LNCAP (cell line): ENCODE measurements around the gene NUP214.

ENCODE experiments used
- TF ChIP-seq, protein P1 (sequence below): fragments of 450-650 bp; IDR thresholded peaks from 2 replicates; pipeline ENCODE4 v1.5.1; 2017; ENCODE audit warnings: mild to moderate bottlenecking

NUP214 gene

DNA sequence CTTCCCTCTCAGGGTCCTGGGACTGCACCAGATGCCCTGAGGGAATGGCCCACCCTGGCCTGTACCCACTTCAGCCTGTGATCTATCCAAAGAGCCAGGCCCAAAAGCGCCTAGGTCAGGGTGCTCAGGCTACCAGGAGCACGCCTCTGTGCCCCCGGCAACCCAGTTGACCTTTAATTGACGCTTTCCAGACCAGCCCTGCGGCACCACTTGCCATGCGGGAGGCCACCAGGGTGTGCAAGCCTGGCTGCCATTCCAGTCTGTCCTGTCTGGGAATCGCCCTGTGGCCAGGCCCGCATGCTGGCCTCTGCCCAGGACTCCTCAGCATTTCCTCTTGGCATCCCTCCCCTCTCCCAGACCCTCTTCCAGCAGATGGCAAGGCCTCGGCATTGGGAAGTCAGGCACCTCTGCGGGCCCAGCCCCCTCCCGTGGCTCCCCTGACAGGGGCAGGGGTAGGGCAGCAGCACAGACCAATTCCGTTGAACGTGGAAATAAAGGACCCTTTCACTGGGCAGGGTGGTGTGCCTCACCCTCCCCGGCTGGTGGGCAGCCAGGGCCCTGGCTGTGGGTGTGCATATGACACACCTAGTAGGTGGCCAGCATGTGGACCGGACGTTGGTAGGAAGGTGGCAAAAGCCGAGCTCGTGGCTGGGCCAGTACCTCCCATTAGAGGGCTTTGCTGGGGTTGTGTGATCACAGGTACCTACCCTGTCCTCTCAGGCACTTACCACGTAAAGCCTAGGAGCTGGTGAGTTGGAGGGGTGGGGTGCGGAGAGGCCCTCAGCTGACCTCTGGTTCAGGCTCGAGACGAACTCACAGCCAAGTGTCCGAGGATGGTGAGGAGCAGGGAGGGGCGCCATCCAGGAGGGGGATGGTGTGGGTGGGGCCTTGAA is 32.6 kb upstream of the NUP214 start:
- TF ChIP-seq, protein P1, sequence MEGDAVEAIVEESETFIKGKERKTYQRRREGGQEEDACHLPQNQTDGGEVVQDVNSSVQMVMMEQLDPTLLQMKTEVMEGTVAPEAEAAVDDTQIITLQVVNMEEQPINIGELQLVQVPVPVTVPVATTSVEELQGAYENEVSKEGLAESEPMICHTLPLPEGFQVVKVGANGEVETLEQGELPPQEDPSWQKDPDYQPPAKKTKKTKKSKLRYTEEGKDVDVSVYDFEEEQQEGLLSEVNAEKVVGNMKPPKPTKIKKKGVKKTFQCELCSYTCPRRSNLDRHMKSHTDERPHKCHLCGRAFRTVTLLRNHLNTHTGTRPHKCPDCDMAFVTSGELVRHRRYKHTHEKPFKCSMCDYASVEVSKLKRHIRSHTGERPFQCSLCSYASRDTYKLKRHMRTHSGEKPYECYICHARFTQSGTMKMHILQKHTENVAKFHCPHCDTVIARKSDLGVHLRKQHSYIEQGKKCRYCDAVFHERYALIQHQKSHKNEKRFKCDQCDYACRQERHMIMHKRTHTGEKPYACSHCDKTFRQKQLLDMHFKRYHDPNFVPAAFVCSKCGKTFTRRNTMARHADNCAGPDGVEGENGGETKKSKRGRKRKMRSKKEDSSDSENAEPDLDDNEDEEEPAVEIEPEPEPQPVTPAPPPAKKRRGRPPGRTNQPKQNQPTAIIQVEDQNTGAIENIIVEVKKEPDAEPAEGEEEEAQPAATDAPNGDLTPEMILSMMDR: no peak

DNA sequence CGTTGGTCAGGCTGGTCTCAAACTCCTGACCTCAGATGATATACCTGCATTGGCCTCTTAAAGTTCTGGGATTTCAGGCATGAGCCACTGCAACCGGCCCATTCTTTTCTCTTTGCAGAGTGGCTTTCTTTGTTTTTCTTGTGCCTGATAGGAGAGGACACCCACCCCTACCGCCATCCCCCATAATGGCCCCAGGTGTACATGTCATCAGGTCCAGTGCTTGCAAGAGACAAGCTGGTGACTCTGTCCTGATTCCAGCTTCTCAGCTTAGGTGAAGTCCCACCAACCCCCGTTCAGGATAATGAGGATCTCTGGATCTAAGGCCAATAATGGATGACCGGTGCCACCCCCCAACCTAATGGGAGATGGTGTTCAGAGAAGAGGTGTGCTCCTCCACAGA is 31.4 kb upstream of the NUP214 start:
- TF ChIP-seq, protein P1: no peak

DNA sequence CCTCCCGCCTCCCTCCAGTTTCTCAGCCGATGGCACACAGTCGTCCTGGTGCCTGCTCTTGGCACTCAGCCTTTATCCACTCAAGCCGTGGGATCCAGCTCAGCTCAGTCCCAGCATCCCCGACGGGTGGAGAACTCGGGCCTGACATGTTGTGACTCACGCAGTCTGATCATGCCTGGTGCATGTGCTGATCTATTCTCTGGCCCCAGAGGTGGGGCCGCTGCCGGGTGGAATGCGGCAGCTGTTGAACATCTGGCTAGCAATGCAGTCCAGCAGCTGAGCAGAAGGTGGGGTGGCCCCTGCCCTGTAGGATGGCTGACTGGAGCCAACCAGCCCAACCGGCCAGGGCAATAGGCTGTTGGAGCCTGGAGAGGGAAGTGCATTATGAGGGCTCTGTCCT is 30.8 kb upstream of the NUP214 start:
- TF ChIP-seq, protein P1: no peak

DNA sequence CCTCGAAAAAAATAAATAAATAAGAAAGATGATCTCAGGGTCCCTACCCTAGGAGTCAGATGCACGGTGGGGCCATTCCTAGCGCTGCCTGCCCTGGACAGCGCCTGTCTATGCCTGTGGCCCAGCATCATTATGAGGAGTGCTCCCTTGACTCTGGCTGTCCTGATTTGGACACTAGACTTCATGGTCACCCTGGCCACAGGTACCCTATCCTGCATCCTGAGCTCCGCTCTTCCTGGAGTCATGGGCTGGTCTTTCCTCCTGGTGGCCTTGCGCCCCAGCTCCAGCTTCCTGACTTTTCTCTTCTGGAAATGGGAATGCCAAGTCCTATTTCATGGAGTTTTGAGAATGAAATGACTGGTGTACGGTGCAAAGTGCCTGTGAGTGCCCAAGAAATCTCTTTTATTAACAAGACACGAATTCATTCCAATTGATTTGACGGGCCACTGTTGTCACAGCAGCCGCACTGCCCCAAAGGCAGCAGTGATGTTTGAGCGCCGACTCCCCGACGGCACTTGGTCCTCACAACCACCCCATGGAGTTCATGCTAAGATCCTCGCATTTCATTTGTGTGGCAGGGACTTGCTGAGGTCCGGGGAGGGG is 29.6 kb upstream of the NUP214 start:
- TF ChIP-seq, protein P1: no peak

DNA sequence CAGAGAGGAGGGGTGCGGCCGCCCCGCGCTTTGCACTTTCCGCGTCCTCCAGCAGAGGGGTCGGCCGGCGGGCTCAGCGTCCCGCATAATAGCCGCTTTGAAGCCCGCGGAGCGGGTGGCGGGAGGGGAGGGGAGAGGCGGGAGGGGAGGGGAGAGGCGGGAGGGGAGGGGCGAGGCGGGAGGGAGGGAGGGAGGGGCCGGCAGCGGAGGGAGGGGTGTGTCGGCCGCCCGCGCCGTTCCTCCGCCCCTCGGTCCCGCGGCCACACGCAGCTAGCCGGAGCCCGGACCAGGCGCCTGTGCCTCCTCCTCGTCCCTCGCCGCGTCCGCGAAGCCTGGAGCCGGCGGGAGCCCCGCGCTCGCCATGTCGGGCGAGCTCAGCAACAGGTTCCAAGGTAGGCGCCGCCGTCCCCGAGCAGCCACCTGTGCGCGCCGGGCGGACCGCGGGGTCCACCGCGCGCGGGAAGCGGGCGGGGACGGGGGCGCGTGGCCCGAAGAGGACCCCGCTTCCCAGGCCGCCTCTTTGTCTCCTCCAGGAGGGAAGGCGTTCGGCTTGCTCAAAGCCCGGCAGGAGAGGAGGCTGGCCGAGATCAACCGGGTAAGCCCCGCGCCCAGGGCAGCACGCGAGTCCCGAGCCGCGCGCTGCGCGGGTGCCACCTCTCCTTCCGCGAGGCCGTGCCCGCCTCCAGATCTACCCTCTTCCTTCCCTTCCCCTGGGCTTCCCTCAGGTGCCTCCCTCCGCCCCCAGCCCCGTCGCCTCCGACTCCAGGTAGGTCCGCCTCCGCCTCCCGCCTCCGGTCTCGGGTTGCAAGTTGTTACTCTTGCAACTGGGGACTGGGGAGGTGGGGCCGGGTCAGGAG is 28.9 kb upstream of the NUP214 start, which contains the start of gene AIF1L:
AIF1L (plus strand) TSS at position 263 of the 857 bp plus-strand sequence; CDS start at position 362, 99 bp downstream.
- TF ChIP-seq, protein P1: no peak

DNA sequence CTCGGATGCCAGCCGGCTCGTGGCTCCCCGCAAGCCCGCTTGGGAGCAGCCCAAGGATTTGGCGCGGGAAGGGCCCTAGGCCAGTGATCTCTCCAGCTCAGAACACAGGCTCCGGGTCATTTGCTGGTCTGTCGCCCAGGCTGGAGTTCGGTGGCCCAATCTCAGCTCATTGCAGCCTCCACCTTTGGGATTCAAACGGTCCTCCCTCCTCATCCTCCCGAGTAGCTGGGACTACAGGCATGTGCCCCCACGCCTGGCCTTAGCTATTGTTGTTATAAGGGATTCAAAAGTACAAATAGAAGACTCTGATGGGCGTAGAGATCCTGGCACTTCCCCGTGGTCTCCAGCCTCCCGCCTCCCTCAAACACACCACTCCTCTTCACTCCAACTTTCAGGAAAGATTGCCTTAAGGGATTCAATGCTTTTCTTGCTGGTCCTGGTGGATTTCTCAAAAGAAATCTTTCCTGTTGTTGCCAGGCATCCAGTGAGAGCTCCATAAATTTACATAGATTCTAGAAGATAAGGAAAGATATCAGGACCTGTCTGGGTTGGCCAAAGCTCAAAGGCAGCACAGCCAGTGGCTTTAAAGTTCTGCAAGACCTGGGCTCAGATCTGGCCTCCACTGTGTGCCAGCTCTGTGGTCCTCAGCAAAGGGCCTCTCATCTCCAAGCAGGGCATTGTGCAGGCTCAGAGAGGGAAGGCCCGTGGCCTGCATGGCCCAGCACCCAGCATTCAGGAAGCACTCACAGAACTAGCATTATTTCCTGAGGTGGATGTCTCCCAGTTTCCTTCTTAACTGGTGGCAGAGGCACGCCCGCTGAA is 28.0 kb upstream of the NUP214 start:
- TF ChIP-seq, protein P1: no peak

DNA sequence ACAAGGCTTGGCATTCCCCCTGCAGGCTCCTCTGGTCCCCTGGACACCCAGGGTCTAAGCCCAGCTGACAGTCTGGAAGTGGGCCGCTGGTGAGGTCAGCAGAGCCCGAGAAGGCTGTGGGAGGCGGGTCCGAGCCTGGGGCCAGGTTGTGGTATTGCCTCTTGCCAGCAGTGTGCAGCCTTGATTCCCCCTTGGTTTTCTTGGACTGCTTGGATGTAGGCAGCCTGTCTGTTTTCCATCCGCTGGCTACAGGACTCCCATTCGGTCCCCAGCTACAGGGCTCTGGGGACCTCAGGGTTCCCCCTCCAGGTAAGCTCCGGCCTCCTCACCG is 27.5 kb upstream of the NUP214 start:
- TF ChIP-seq, protein P1: no peak
